GM21717 (cell line): ENCODE measurements around the gene MINDY4.
A peak's percentile ranks its signal among the peaks of the same experiment; 100 is the strongest.

ENCODE experiments used
- ATAC-seq: cut with Tn5 transposase; IDR thresholded peaks from one replicate; pipeline ENCODE4 v1.9.1; 2021; ENCODE audit warnings: mild to moderate bottlenecking, moderate library complexity; ENCODE audit not compliant: unreplicated experiment

Gene MINDY4

DNA sequence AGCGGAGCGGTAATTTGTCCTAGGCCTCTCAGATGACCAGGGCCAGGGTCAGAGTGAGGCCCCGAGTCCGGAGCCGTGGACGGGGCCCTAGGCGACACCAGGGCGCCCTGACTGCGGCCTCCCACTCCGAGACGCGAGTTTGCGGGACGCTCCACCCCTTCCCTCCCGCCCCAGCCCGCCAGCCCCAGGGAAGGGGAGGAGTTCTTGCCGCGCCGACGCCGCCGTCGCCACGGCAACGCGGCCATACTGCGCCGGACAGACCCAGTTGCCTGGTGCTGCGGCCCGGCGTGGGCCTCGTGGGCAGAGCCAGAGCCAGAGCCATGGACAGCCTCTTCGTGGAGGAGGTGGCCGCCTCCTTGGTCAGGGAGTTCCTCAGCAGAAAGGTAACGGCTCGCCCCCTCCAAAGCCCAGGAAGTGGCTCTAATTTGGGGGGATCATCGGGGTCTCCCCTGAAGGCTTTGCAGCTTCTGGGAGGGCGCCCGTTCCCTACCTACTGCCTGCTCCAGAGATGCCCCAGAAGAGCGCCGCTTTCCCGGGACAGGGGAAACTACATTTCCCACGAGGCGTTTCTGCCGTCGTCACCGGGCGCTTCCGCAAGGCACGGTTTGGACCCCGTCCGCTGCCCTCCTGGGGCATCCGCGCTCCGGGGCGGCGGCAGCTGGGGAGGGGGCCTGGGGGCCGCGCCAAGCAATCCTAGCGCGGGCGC lies at the start of gene MINDY4:
MINDY4 (plus strand) TSS at position 244 of the 706 bp plus-strand sequence; CDS start at position 321, 77 bp downstream.
- peak; percentile 84 for ATAC-seq

GRCh38 chr7:30722187-30722586 lies 49.0 kb upstream of the MINDY4 start:
- ATAC-seq: no peak

GRCh38 chr7:30722671-30723070 lies 48.5 kb upstream of the MINDY4 start:
- no peak for ATAC-seq

DNA sequence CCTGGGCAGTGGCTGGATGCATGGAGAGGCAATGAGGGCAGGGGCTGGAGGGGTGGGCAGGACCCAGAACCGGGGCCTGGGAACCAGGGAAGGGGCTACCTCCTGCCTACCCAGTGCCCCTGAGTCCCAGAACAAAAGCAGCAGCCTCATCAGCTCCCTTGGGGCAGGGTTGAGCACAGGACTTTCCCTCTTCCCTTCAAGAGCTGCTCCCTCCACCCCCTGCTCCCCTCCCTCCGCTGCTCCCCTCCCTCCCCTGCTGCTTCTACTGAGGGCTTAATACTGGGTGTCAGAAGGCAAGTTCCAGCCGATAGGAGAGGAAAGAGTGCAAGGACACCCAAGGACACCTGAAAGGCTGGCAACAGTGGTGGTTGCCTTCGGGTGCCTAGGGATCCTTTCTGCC lies 47.4 kb upstream of the MINDY4 start:
- ATAC-seq: no peak

DNA sequence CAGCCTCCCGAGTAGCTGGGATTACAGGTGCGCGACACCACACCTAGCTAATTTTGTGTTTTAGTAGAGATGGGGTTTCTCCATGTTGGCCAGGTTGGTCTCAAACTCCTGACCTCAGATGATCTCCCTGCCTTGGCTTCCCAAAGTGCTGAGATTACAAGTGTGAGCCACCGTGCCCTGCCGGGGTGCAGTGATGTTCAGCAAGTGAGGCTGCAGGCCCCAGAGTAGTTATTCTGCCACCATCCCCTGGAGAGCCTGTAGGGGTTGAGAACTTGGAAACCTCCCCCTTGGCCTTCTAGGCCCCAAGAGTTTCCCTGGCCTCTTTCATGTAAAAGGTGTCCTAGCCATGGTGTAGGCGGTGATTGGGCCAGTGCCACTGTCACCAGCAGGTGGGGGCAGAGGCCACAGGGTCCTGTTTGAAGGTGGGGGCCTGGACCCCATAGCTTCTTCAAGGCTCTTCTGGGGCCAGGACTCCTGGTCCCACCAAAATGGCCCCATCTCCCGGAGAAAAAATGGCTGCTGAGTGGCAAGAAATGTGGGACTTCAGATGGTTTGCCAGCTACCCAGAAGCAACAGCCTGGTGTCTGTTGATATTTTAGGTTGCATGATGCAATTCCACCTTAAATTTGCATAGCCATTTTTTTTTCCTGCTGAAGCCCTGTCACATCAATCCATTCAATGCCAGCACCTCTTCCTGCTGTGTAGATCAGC lies 44.8 kb upstream of the MINDY4 start:
- ATAC-seq: no peak

DNA sequence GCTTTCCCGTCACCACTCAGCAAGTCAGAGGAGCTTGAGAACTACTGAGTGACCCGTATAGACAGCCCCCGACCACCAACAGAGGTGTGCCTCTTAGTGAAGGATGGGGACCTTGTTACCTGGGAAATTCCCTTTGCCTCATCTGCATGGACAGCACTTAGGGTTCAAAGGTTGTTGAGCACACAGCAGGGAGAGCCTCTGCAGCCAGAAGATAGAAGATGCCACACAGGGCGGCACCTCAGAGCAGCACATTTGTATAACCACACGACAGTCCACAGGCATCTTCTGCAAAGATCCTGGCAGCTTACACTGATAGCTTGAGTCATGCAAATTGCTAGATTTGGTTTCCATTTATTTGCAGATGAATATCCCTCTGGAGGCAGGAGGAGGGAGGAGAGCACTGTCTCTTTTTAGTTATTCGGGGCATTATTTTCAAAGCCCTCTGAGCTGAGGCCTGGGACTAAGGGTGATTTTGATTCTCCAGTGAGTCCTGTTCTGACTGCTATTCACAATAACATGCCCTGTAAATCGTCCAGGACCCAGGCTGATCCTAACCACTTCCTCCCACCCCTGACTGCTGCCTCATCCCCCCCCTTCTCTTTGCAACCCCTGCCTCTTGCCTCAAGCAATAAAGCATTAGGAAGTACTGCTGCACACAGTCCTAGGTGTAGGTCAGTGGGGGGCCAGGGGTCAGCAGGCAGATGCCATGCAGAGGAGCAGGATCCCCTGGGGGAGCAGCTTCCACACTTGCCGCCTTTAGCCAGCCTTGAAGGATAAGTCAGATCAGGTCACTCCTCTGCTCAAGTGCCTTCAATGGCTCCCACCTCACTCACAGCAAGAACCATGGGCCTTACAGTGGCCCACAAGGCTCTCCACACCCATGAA lies 43.9 kb upstream of the MINDY4 start:
- no peak for ATAC-seq

- no peak for ATAC-seq
Measured at GRCh38 chr7:30728591-30729100, 42.6 kb upstream of the MINDY4 start.

GRCh38 chr7:30729642-30730041 lies 41.6 kb upstream of the MINDY4 start:
- ATAC-seq: no peak

DNA sequence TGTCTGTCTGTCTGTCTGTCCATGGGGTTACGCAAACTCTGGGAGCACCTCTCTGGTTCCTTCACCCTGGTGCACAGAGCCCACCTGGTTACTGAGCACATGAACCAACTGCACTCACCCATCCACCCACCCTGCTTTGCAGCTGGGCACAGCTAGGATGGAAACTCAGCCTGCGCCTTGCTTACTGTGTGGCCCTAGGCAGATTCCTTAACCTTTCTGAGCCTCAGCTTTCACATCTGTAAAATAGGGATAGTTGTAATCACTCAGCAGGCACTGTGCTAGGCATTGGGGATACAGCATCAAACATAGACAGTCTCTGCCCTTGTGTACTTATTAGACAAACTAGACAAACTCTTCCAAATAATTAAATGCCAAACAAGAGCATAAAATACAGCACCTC lies 41.1 kb upstream of the MINDY4 start:
- no peak for ATAC-seq

DNA sequence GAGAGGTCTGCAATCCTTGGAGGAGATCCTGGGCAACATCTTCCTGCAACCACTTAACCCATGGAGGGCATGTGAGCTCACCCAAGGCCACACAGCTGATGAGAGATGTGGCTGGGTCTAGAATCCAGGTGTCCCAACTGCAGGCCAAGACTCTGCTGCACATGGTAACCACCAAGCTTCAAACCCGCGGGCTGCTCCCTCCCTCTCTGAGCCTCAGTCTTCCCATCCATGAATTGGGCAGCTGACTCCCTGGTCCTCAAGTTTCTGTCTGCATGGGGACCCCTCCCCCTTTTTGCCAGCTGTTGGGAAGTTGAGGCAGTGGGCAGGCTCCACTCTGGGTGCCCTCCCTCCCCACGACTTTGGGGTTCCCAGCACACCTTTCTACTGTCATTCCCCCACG lies 40.2 kb upstream of the MINDY4 start:
- no peak for ATAC-seq

- ATAC-seq: no peak
Measured at GRCh38 chr7:30731581-30731980, 39.6 kb upstream of the MINDY4 start.

GRCh38 chr7:30732606-30733005 lies 38.6 kb upstream of the MINDY4 start:
- ATAC-seq: no peak

GRCh38 chr7:30733216-30733615 lies 38.0 kb upstream of the MINDY4 start:
- no peak for ATAC-seq

GRCh38 chr7:30733691-30734090 lies 37.5 kb upstream of the MINDY4 start:
- ATAC-seq: no peak

DNA sequence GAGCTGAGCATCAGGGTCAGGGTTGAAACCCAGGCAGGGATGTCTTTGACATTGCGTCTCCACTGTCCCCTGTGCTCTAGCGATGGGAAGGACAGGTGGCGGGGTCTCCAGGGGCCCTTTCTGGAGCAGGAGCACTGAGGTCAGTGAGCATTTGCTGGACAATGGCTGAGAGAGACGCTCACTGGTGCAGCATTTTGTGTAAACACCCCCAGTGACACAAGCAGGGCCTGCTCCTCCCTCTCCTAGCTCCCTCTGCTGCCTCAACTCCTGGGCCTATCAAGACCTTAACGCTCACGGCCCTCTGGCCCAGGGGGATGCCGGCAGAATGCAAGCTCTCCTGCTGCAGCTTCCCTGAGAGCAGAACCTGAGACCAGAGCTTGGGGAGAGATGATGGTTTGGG lies 36.7 kb upstream of the MINDY4 start:
- no peak for ATAC-seq

DNA sequence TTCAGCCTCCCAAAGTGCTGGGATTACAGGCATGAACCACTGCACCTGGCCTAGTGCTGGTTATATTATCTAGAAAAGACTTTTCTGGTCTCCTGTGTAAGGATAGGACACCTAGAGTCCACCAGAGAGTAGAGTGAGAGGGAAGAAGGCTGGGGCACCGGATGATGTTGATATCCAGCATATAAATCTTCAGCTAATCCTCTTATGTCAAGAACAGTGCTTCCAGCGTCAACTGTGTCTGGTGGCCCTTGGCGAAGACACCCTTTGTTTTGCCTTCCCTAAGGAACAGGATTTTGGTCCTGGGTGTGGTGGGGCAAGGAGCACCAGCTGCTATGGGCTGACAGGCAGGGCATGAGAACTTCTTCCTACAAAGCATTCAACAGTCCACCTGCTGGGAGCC lies 35.6 kb upstream of the MINDY4 start:
- no peak for ATAC-seq

- ATAC-seq: no peak
Measured at GRCh38 chr7:30736291-30736690, 34.9 kb upstream of the MINDY4 start.

DNA sequence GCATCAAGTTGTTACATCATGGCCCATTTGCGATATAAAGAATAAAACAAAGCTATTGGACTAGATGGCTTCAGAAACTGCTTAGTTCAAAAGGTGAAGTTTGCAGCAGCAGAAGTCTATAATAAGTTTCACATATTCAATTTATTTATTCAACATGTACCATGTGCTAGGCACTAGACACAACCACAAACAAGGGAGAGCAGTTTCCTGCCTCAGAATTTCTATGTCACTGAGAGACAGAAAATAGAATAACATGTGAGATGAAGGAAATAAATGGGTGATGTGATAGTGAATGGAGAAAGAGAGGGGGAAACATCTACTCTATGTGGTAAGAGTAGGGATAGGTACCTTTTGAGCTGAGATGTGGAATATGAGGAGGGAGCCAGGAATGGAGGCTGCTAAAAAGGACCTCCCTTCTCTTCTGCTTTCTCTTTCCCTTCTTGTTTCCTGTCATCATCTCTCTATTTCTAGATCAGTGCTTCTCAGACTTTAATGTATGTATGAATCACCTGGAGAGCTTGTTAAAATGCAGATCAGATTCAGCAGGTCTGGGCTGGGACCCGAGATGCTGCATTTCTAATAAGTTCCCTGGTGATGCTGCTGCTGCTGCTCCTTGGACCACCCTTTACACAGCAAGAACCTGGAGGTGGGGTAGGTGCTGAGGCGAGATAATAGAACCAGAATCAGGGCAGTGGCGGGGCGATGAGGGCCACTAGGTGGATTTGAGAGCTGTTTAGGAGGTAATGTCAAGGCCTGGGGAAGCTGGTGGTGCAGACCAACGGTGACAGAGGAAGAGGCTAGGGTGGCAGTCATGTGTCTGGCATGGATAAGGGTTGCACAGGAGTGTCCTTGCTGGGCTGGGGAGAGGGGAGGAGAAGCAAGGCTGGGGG lies 32.9 kb upstream of the MINDY4 start:
- no peak for ATAC-seq

GRCh38 chr7:30739691-30740090 lies 31.5 kb upstream of the MINDY4 start:
- no peak for ATAC-seq

GRCh38 chr7:30740417-30741181 lies 30.6 kb upstream of the MINDY4 start:
- no peak for ATAC-seq
